Mammary epithelial cell (primary cell): ENCODE measurements around the gene ASIC4.

Experiments
- EZH2 ChIP-seq: IDR thresholded peaks from 2 replicates; pipeline ENCODE4 v1.6.1; 2012; ENCODE audit warnings: low read length, inconsistent platforms, borderline replicate concordance
- TF ChIP-seq, protein P1 (sequence below), 2 donors: IDR thresholded peaks in 1 of 2; conservative IDR thresholded peaks in 1 of 2; 2 replicates each; pipeline ENCODE4 v1.5.1; 2011 to 2012; ENCODE audit warnings: inconsistent platforms in 2 of 2, low read length in 2 of 2, mild to moderate bottlenecking in 2 of 2, control low read depth in 1 of 2, low read depth in 1 of 2; ENCODE audit not compliant: insufficient read depth in 1 of 2; ENCODE audit errors: extremely low read depth in 1 of 2

DNA sequence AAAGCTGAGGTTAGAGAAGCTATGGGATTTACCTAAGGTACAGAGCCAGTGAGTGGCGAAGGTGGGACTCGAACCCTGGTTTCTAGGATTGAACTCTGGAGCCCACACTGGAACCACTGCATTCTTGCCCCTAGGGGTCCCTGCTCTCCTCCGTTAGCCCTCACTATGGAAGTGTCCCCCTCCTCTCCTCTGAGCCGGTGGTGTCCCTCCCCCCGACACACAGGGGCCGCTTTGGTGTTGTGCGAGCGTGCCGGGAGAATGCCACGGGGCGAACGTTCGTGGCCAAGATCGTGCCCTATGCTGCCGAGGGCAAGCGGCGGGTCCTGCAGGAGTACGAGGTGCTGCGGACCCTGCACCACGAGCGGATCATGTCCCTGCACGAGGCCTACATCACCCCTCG, 24.1 kb upstream of the ASIC4 start:
- TF ChIP-seq EZH2, result no peak
- TF ChIP-seq, protein P1, sequence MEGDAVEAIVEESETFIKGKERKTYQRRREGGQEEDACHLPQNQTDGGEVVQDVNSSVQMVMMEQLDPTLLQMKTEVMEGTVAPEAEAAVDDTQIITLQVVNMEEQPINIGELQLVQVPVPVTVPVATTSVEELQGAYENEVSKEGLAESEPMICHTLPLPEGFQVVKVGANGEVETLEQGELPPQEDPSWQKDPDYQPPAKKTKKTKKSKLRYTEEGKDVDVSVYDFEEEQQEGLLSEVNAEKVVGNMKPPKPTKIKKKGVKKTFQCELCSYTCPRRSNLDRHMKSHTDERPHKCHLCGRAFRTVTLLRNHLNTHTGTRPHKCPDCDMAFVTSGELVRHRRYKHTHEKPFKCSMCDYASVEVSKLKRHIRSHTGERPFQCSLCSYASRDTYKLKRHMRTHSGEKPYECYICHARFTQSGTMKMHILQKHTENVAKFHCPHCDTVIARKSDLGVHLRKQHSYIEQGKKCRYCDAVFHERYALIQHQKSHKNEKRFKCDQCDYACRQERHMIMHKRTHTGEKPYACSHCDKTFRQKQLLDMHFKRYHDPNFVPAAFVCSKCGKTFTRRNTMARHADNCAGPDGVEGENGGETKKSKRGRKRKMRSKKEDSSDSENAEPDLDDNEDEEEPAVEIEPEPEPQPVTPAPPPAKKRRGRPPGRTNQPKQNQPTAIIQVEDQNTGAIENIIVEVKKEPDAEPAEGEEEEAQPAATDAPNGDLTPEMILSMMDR (conservative IDR thresholded peaks at IDR 0.05 in 1 of 2, IDR thresholded peaks at IDR 0.05 in 1 of 2; ENCODE audit: extremely low read depth in 1 of 2, insufficient read depth in 1 of 2, low read depth in 1 of 2, low read length in 2 of 2), result no peak
